Measurements from ENCODE around the gene PIGV.

- no peak for TF ChIP-seq CTCF (IDR thresholded peaks at IDR 0.05)
- TF ChIP-seq EZH2 (IDR thresholded peaks at IDR 0.05; ENCODE audit: borderline replicate concordance, insufficient read depth, low read depth, low read length, poor library complexity, severe bottlenecking) = no peak
Measured at GRCh38 chr1:26791626-26792025, 3.9 kb downstream of the PIGV start.
